Right renal pelvis (tissue), 4 donors: Measurements from ENCODE around the gene GSTM3. TPM values are rescaled to one million over a fixed set of nuclear protein-coding genes. Genes with fewer than 3 reads are reported as not detected.

Experiments used
- DNase-seq, 4 donors: peaks; one replicate each; pipeline ENCODE4 v3.0.0-alpha.2; 2013; ENCODE audit warnings: low read depth in 4 of 4, low spot score in 3 of 4, missing footprints in 1 of 4
- polyA plus RNA-seq, 4 donors: library from polyadenylated mRNA; unstranded; fragments of 120-200 nt; gene quantifications; one replicate each; pipeline ENCODE4 v1.2.1, GENCODE V29; 2013; ENCODE audit not compliant: insufficient read length in 4 of 4

GSTM3 gene
- polyA plus RNA-seq, result 100 to 1,000 TPM; 225 to 281 (median 244) TPM

GRCh38 chr1:109740615-109741373 is at the start of gene GSTM3:
GSTM3 (minus strand) TSS chr1:109741038; CDS start chr1:109740287, 751 bp downstream.
- DNase-seq, result no peak

GRCh38 chr1:109790329-109790728 is 49.5 kb upstream of the GSTM3 start:
- DNase-seq, result no peak

GRCh38 chr1:109789551-109790180 is 48.8 kb upstream of the GSTM3 start:
- DNase-seq, result no peak

GRCh38 chr1:109788695-109789521 is 48.1 kb upstream of the GSTM3 start:
- no peak for DNase-seq

- DNase-seq, result no peak
These were observed 47.2 kb upstream of the GSTM3 start for GRCh38 chr1:109787845-109788601.

GRCh38 chr1:109787211-109787844 is 46.5 kb upstream of the GSTM3 start:
- no peak for DNase-seq

- no peak for DNase-seq
These were observed 45.7 kb upstream of the GSTM3 start for GRCh38 chr1:109786531-109787021.

- no peak for DNase-seq
These were observed 45.3 kb upstream of the GSTM3 start for GRCh38 chr1:109786112-109786480.

- no peak for DNase-seq
These were observed 44.7 kb upstream of the GSTM3 start for GRCh38 chr1:109785446-109786111.

GRCh38 chr1:109784551-109785252 is 43.9 kb upstream of the GSTM3 start:
- no peak for DNase-seq

GRCh38 chr1:109783436-109783835 is 42.6 kb upstream of the GSTM3 start:
- peak in 1 of 4 donors; percentile 51 for DNase-seq

GRCh38 chr1:109782927-109783326 is 42.1 kb upstream of the GSTM3 start:
- DNase-seq, result no peak

- DNase-seq, result no peak
These were observed 41.7 kb upstream of the GSTM3 start for GRCh38 chr1:109782514-109782913.

- no peak for DNase-seq
These were observed 41.0 kb upstream of the GSTM3 start for GRCh38 chr1:109781806-109782205.

GRCh38 chr1:109780982-109781381 is 40.1 kb upstream of the GSTM3 start:
- DNase-seq, result no peak

GRCh38 chr1:109777980-109778625 is 37.3 kb upstream of the GSTM3 start:
- DNase-seq, result no peak

- DNase-seq, result no peak
These were observed 36.6 kb upstream of the GSTM3 start for GRCh38 chr1:109777436-109777835.

- peak; percentile 76 to 78 (median 76) for DNase-seq
These were observed 36.1 kb upstream of the GSTM3 start for GRCh38 chr1:109776911-109777310.
